GM12892 (cell line): Measurements from ENCODE around the gene EPB41.

Experiments
- DNase-seq: peaks from one replicate; pipeline ENCODE4 v3.0.0; 2011; ENCODE audit not compliant: insufficient read length
- FAIRE-seq: peaks from 2 replicates; lab custom pipeline; 2011; peaks lifted over from hg19 to GRCh38; lab: Jason Lieb, UNC
- POLR2A ChIP-seq: IDR thresholded peaks from 2 replicates; pipeline ENCODE4 v1.6.1; 2011; ENCODE audit warnings: low read depth, low read length, control low read depth
- POLR2AphosphoS5 ChIP-seq: IDR thresholded peaks from 2 replicates; pipeline ENCODE4 v1.6.1; 2011; ENCODE audit warnings: low read depth, low read length, control low read depth
- TAF1 ChIP-seq: IDR thresholded peaks from 2 replicates; pipeline ENCODE4 v1.6.1; 2011; ENCODE audit warnings: low read depth, mild to moderate bottlenecking, control low read depth, low read length, borderline replicate concordance

Gene EPB41

DNA sequence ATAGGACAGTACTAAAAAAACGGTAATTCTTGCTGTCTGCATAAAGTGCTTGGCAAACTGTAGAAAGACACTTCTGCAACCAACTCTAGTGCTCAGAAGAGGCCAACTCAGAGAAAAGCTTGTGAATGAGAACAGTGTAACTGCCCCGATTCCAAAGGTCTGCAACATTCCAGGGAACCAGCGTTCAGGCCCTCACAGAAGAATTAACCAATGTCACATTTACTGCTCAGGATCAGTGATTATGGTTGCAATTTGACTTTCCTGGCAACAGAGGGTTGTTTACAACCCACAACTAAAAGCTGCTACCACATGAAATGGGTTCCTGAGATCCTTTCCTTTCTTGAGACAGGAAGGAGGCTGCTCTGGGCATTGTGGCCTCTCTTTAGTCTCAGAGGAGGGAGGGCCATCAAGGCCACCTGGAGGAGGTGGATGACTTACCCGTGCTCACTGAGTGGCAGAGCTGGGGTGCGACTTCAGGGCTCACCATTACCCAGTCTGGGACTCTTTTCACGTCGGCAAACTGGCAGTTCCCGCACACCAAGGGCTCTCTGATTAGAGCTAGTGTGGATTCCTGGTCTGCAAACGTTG, 252.0 kb downstream of the EPB41 start:
- TF ChIP-seq POLR2AphosphoS5: no peak
- TF ChIP-seq POLR2A: peak; percentile 44; the same call in 1 of the 2 replicates
- no peak for TF ChIP-seq TAF1
- FAIRE-seq (no peak), DNase-seq (no peak)

DNA sequence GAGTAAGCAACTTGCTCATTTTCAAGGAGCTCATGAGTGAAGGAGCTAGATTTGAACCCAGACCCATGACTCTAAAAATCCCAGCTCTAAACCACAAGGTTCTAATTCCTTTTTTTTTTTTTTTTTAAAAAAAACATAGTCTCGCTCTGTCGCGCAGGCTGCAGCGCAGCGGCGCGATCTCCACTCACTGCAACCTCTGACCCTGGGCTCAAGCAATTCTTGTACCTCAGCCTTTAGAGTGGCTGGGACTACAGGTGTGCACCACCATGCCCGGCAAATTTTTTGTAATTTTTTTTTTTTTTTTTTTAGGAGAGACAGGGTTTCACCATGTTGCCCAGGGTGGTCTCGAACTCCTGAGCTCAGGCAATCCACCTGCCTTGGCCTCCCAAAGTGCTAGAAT, 253.5 kb downstream of the EPB41 start:
- TF ChIP-seq POLR2AphosphoS5: no peak
- TF ChIP-seq POLR2A: no peak
- TF ChIP-seq TAF1: no peak
- no peak for FAIRE-seq

More for the DNA sequence above, 253.5 kb downstream of the EPB41 start:
- DNase-seq: no peak
